HG02981 (cell line): ENCODE measurements around the gene DDX28.

Source experiments
- ATAC-seq: cut with Tn5 transposase; IDR thresholded peaks from one replicate; pipeline ENCODE4 v1.9.1; 2021; ENCODE audit warnings: mild to moderate bottlenecking, moderate library complexity; ENCODE audit not compliant: unreplicated experiment

Gene DDX28

GRCh38 chr16:68022728-68023537 is at the start of gene DDX28, which contains the start of gene DUS2:
TSS of gene DDX28 (minus strand) at chr16:68023232. CDS start at chr16:68023202, 30 bp downstream.
TSS of gene DUS2 (plus strand) at chr16:68023284. CDS start at chr16:68038024, 14,740 bp downstream.
- ATAC-seq: peak; percentile 86

GRCh38 chr16:68072038-68072695 is 49.1 kb upstream of the DDX28 start:
- no peak for ATAC-seq

- ATAC-seq: no peak
These were observed 48.5 kb upstream of the DDX28 start for GRCh38 chr16:68071518-68071901.

GRCh38 chr16:68070806-68071517 is 47.9 kb upstream of the DDX28 start:
- peak; percentile 25 for ATAC-seq

- peak; percentile 22 for ATAC-seq
These were observed 47.3 kb upstream of the DDX28 start for GRCh38 chr16:68070249-68070730.

GRCh38 chr16:68069511-68070248 is 46.6 kb upstream of the DDX28 start:
- no peak for ATAC-seq

GRCh38 chr16:68068926-68069325 is 45.9 kb upstream of the DDX28 start:
- ATAC-seq: no peak

GRCh38 chr16:68066763-68067162 is 43.7 kb upstream of the DDX28 start:
- no peak for ATAC-seq

- ATAC-seq: no peak
These were observed 42.8 kb upstream of the DDX28 start for GRCh38 chr16:68065716-68066305.

GRCh38 chr16:68064791-68065365 is 41.8 kb upstream of the DDX28 start:
- ATAC-seq: no peak

GRCh38 chr16:68062910-68063393 is 39.9 kb upstream of the DDX28 start:
- ATAC-seq: no peak

GRCh38 chr16:68061396-68061795 is 38.4 kb upstream of the DDX28 start:
- ATAC-seq: no peak

GRCh38 chr16:68059804-68060203 is 36.8 kb upstream of the DDX28 start:
- ATAC-seq: no peak

- no peak for ATAC-seq
These were observed 32.4 kb upstream of the DDX28 start for GRCh38 chr16:68055395-68055794.

- ATAC-seq: no peak
These were observed 26.4 kb upstream of the DDX28 start for GRCh38 chr16:68049449-68049848.

- no peak for ATAC-seq
These were observed 25.0 kb upstream of the DDX28 start for GRCh38 chr16:68047987-68048386.

GRCh38 chr16:68046106-68046505 is 23.1 kb upstream of the DDX28 start:
- ATAC-seq: no peak

GRCh38 chr16:68041783-68042182 is 18.8 kb upstream of the DDX28 start:
- ATAC-seq: no peak

- peak; percentile 74 for ATAC-seq
These were observed 17.7 kb upstream of the DDX28 start for GRCh38 chr16:68040506-68041288.
